WTC11 (cell line): Measurements from ENCODE around the gene CCNJ.

ENCODE experiments used
- NR2C2 ChIP-seq: sonication (generic); formaldehyde crosslinking; IDR thresholded peaks from 2 replicates; pipeline ENCODE4 v1.8.0; 2022; ENCODE audit warnings: mild to moderate bottlenecking, missing genetic modification reagents
- TF ChIP-seq, protein P1 (sequence below): sonication (generic); formaldehyde crosslinking; IDR thresholded peaks from 2 replicates; pipeline ENCODE4 v1.8.1; 2022; ENCODE audit warnings: low read depth, mild to moderate bottlenecking, moderate library complexity, missing genetic modification reagents, borderline replicate concordance
- TF ChIP-seq, protein P2 (sequence below): sonication (generic); formaldehyde crosslinking; IDR thresholded peaks from 2 replicates; pipeline ENCODE4 v1.8.1; 2023; ENCODE audit warnings: mild to moderate bottlenecking, missing genetic modification reagents, moderate library complexity

DNA sequence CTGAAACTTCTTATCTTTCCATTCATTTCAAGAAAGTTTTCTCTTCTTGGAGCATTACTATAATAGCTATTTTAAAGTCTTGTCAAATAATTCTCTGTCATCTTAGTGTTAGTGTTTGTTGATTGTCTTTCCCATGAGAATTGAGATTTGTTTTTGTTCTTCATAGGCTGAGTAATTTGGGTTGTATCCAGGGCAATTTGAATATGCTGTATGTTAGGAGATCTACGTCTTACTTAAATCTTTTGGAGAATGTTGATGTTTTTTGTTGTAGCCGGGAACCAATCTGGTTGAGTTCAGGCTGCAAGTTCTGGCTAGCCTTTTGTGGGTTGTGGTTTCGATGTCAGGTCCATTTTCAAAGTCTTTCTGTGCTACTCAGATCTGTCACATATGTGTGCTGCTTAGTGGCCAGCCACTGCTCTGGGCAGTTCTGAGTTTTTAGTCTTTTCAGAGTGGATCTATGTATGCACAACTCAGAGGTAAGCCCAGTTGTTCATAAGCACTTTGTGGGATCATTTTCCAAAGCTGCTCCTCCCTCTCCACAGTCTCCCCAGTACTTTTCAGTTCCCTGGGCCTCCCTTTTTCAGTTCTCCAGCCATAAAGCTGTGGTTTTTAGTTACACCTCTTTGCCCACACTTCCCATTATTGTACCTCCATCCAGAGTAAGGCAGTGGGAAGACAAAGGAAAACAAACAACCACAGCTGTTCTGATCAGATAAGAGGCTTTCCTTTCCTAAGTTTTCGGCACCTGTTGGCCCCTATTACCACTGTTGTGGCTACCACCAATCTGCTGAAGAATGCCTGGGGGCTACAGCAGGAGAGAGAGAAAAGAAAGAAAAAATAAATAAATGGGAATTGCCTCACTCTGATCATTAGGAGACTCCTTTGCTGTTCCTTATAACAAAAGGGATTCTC is 4.7 kb upstream of the CCNJ start:
- TF ChIP-seq, protein P1, sequence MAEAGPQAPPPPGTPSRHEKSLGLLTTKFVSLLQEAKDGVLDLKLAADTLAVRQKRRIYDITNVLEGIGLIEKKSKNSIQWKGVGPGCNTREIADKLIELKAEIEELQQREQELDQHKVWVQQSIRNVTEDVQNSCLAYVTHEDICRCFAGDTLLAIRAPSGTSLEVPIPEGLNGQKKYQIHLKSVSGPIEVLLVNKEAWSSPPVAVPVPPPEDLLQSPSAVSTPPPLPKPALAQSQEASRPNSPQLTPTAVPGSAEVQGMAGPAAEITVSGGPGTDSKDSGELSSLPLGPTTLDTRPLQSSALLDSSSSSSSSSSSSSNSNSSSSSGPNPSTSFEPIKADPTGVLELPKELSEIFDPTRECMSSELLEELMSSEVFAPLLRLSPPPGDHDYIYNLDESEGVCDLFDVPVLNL: no peak
- TF ChIP-seq NR2C2 (CRISPR knock-in tag): no peak
- TF ChIP-seq, protein P2, sequence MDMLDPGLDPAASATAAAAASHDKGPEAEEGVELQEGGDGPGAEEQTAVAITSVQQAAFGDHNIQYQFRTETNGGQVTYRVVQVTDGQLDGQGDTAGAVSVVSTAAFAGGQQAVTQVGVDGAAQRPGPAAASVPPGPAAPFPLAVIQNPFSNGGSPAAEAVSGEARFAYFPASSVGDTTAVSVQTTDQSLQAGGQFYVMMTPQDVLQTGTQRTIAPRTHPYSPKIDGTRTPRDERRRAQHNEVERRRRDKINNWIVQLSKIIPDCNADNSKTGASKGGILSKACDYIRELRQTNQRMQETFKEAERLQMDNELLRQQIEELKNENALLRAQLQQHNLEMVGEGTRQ (CRISPR knock-in tag): no peak
